ENCODE measurements around the gene DEFB131B.
"Not testable (repeated sequence)": the region's sequence is repeated elsewhere in the genome, so short reads cannot be mapped to it uniquely, and the experiment has no call there.

DNA sequence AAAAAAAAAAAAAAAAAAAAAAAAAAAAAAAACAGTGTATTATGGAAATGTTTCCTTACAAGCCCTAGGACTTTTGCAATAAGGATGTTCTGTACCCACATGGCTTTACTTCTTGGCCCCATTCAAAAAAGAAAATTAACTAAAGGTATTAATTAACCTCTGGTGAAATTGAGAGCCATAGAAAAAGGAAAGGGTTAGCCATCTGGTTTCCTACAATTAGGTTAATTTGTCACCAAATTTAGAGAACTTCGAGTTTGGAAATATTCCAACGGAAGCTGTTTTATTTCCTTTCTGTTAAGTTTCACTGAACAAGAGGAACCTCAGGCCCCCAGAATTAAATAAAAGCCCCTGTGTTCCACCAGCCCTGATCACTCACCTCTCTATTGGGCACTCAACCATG is 22.4 kb upstream of the DEFB131B start:
- TF ChIP-seq, protein P1, sequence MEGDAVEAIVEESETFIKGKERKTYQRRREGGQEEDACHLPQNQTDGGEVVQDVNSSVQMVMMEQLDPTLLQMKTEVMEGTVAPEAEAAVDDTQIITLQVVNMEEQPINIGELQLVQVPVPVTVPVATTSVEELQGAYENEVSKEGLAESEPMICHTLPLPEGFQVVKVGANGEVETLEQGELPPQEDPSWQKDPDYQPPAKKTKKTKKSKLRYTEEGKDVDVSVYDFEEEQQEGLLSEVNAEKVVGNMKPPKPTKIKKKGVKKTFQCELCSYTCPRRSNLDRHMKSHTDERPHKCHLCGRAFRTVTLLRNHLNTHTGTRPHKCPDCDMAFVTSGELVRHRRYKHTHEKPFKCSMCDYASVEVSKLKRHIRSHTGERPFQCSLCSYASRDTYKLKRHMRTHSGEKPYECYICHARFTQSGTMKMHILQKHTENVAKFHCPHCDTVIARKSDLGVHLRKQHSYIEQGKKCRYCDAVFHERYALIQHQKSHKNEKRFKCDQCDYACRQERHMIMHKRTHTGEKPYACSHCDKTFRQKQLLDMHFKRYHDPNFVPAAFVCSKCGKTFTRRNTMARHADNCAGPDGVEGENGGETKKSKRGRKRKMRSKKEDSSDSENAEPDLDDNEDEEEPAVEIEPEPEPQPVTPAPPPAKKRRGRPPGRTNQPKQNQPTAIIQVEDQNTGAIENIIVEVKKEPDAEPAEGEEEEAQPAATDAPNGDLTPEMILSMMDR (IDR thresholded peaks at IDR 0.05; ENCODE audit: control extremely low read depth in 1 of 3, insufficient read depth in 1 of 3, low read depth in 1 of 3, low read length in 3 of 3) = not testable (repeated sequence)
- TF ChIP-seq, protein P2, sequence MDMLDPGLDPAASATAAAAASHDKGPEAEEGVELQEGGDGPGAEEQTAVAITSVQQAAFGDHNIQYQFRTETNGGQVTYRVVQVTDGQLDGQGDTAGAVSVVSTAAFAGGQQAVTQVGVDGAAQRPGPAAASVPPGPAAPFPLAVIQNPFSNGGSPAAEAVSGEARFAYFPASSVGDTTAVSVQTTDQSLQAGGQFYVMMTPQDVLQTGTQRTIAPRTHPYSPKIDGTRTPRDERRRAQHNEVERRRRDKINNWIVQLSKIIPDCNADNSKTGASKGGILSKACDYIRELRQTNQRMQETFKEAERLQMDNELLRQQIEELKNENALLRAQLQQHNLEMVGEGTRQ (IDR thresholded peaks at IDR 0.05; ENCODE audit: low read length) = not testable (repeated sequence)
- TF ChIP-seq, protein P3, sequence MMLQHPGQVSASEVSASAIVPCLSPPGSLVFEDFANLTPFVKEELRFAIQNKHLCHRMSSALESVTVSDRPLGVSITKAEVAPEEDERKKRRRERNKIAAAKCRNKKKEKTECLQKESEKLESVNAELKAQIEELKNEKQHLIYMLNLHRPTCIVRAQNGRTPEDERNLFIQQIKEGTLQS (IDR thresholded peaks at IDR 0.05; ENCODE audit: insufficient read depth, low read depth, low read length) = not testable (repeated sequence)
- TF ChIP-seq POLR2A (IDR thresholded peaks at IDR 0.05; ENCODE audit: control extremely low read depth in 1 of 2, low read depth in 2 of 2, low read length in 2 of 2); RAD21 (IDR thresholded peaks at IDR 0.05 in 1 of 2, conservative IDR thresholded peaks at IDR 0.05 in 1 of 2; ENCODE audit: low read depth in 2 of 2, low read length in 2 of 2); CREB1 (IDR thresholded peaks at IDR 0.05); ASH2L (IDR thresholded peaks at IDR 0.05; ENCODE audit: low read length): not testable (repeated sequence)
